Astrocyte of the cerebellum (primary cell): ENCODE results near the gene KRT86.

Experiments
- DNase-seq: peaks from one replicate; pipeline ENCODE4 v3.0.0-alpha.2; 2011; ENCODE audit warnings: low read depth
- H3K4me3 ChIP-seq: 2 replicates; pipeline ENCODE4 v1.5.1; 2011; ENCODE audit warnings: mild to moderate bottlenecking, low read depth, low read length, moderate library complexity
- CTCF ChIP-seq: IDR thresholded peaks from 2 replicates; pipeline ENCODE4 v1.5.1; 2012; ENCODE audit warnings: low read length, low read depth, moderate library complexity, mild to moderate bottlenecking; ENCODE audit errors: missing control alignments
- in situ Hi-C: cut with HindIII; loops from 2 replicates; pipeline ENCODE4 v1.10.0; 2017; ENCODE audit warnings: low sequenced_read_pairs

Gene KRT86

GRCh38 chr12:52324153-52324444, 49.7 kb downstream of the KRT86 start:
- DNase-seq: no peak
- in situ Hi-C loops: no loop called here
- H3K4me3 ChIP-seq: no peak overlapping the region
- TF ChIP-seq CTCF: no peak

- peak; percentile 61 for DNase-seq
- in situ Hi-C loops: no loop called here
- TF ChIP-seq CTCF: peak; percentile 82
Measured at GRCh38 chr12:52327052-52327829, 52.8 kb downstream of the KRT86 start.

GRCh38 chr12:52327830-52328500, 53.5 kb downstream of the KRT86 start:
- no peak overlapping the region for H3K4me3 ChIP-seq
- no peak for DNase-seq
- TF ChIP-seq CTCF: no peak
- in situ Hi-C loops: no loop called here

More at GRCh38 chr12:52327052-52327829, 52.8 kb downstream of the KRT86 start:
- no peak overlapping the region for H3K4me3 ChIP-seq

GRCh38 chr12:52331039-52331438, 56.6 kb downstream of the KRT86 start:
- in situ Hi-C loops: no loop called here
- H3K4me3 ChIP-seq: no peak overlapping the region
- DNase-seq: no peak
- no peak for TF ChIP-seq CTCF

GRCh38 chr12:52331833-52332232, 57.4 kb downstream of the KRT86 start:
- H3K4me3 ChIP-seq: no peak overlapping the region
- TF ChIP-seq CTCF: no peak
- DNase-seq: no peak
- in situ Hi-C loops: no loop called here

- TF ChIP-seq CTCF: no peak
- DNase-seq: no peak
Measured at GRCh38 chr12:52332381-52332780, 57.9 kb downstream of the KRT86 start.

More at GRCh38 chr12:52332381-52332780, 57.9 kb downstream of the KRT86 start:
- in situ Hi-C loops: no loop called here
- H3K4me3 ChIP-seq: no peak overlapping the region
